Trophoblast cell (in vitro differentiated cells and primary cell): ENCODE measurements around the gene JAKMIP1.
A peak's percentile ranks its signal among the peaks of the same experiment; 100 is the strongest.

Experiments
- DNase-seq, 2 donors: peaks; one replicate each; pipeline ENCODE4 v3.0.0-alpha.2; 2016
- H2AFZ ChIP-seq: 2 replicates; pipeline ENCODE4 v1.6.1; 2013; ENCODE audit warnings: low read length, moderate library complexity, mild to moderate bottlenecking; ENCODE audit not compliant: insufficient read depth, poor library complexity
- H2AK5ac ChIP-seq: 2 replicates; pipeline ENCODE4 v1.6.1; 2013; ENCODE audit warnings: mild to moderate bottlenecking, low read length
- H2BK120ac ChIP-seq: 2 replicates; pipeline ENCODE4 v1.6.1; 2013; ENCODE audit warnings: low read length, mild to moderate bottlenecking, moderate library complexity; ENCODE audit not compliant: insufficient read depth, poor library complexity
- H2BK12ac ChIP-seq: 2 replicates; pipeline ENCODE4 v1.6.1; 2013; ENCODE audit warnings: mild to moderate bottlenecking, low read length, moderate library complexity
- H2BK5ac ChIP-seq: 2 replicates; pipeline ENCODE4 v1.6.1; 2013; ENCODE audit warnings: low read length, low read depth, moderate library complexity, mild to moderate bottlenecking; ENCODE audit not compliant: poor library complexity
- H3K14ac ChIP-seq: 2 replicates; pipeline ENCODE4 v1.6.1; 2013; ENCODE audit warnings: mild to moderate bottlenecking, low read length
- H3K18ac ChIP-seq: 2 replicates; pipeline ENCODE4 v1.6.1; 2013; ENCODE audit warnings: mild to moderate bottlenecking, low read length
- H3K23ac ChIP-seq: 2 replicates; pipeline ENCODE4 v1.6.1; 2013; ENCODE audit warnings: low read length
- H3K27ac ChIP-seq: 2 replicates; pipeline ENCODE4 v1.5.1; 2013; ENCODE audit warnings: low read depth, mild to moderate bottlenecking, inconsistent platforms, low read length, moderate library complexity
- H3K27me3 ChIP-seq: 2 replicates; pipeline ENCODE4 v1.6.1; 2013; ENCODE audit warnings: inconsistent platforms, mild to moderate bottlenecking, low read length, moderate library complexity; ENCODE audit not compliant: insufficient read depth
- H3K36me3 ChIP-seq, 2 experiments: 1 replicate in 1 of 2; 2 replicates in 1 of 2; pipeline ENCODE4 v1.6.1; 2013; ENCODE audit warnings: low read length in 2 of 2, mild to moderate bottlenecking in 2 of 2, moderate library complexity in 1 of 2; ENCODE audit not compliant: insufficient read depth in 2 of 2, control insufficient read depth in 1 of 2
- H3K4ac ChIP-seq: 2 replicates; pipeline ENCODE4 v1.6.1; 2013; ENCODE audit warnings: low read depth, mild to moderate bottlenecking, low read length, moderate library complexity
- H3K4me1 ChIP-seq, 2 experiments: 1 replicate in 1 of 2; 2 replicates in 1 of 2; pipeline ENCODE4 v1.6.1; 2013; ENCODE audit warnings: low read length in 2 of 2, mild to moderate bottlenecking in 2 of 2, moderate library complexity in 1 of 2; ENCODE audit not compliant: insufficient read depth in 2 of 2, control insufficient read depth in 1 of 2
- H3K4me2 ChIP-seq: 2 replicates; pipeline ENCODE4 v1.6.1; 2013; ENCODE audit warnings: inconsistent platforms, mild to moderate bottlenecking, low read length, moderate library complexity
- H3K4me3 ChIP-seq: 2 replicates; pipeline ENCODE4 v1.5.1; 2013; ENCODE audit warnings: mild to moderate bottlenecking, low read depth, low read length, inconsistent platforms
- H3K79me1 ChIP-seq: one replicate; pipeline ENCODE4 v1.6.1; 2013; ENCODE audit warnings: low read length
- H3K79me2 ChIP-seq: 2 replicates; pipeline ENCODE4 v1.6.1; 2013; ENCODE audit warnings: low read length, mild to moderate bottlenecking; ENCODE audit not compliant: control insufficient read depth, insufficient read depth, poor library complexity
- H3K9ac ChIP-seq: 2 replicates; pipeline ENCODE4 v1.6.1; 2013; ENCODE audit warnings: mild to moderate bottlenecking, low read length
- H3K9me3 ChIP-seq: 2 replicates; pipeline ENCODE4 v1.6.1; 2013; ENCODE audit warnings: low read depth, mild to moderate bottlenecking, control low read depth, inconsistent platforms, low read length; ENCODE audit not compliant: insufficient read depth
- H4K12ac ChIP-seq: 2 replicates; pipeline ENCODE4 v1.6.1; 2013; ENCODE audit warnings: low read depth, mild to moderate bottlenecking, low read length, moderate library complexity
- H4K8ac ChIP-seq: 2 replicates; pipeline ENCODE4 v1.6.1; 2013; ENCODE audit warnings: low read depth, mild to moderate bottlenecking, low read length, moderate library complexity
- H4K91ac ChIP-seq: one replicate; pipeline ENCODE4 v1.6.1; 2013; ENCODE audit warnings: low read depth, mild to moderate bottlenecking, low read length, moderate library complexity
- WGBS: extraction: QIAGEN DNeasy Blood & Tissue Kit; methylation state at CpG from one replicate; pipeline ENCODE4 v1.1.7; 2013; ENCODE audit warnings: missing lambda C conversion rate; ENCODE audit not compliant: insufficient read length, insufficient coverage; ENCODE audit errors: extremely low coverage; 5-methylcytosine and 5-hydroxymethylcytosine counted together

Gene JAKMIP1

DNA sequence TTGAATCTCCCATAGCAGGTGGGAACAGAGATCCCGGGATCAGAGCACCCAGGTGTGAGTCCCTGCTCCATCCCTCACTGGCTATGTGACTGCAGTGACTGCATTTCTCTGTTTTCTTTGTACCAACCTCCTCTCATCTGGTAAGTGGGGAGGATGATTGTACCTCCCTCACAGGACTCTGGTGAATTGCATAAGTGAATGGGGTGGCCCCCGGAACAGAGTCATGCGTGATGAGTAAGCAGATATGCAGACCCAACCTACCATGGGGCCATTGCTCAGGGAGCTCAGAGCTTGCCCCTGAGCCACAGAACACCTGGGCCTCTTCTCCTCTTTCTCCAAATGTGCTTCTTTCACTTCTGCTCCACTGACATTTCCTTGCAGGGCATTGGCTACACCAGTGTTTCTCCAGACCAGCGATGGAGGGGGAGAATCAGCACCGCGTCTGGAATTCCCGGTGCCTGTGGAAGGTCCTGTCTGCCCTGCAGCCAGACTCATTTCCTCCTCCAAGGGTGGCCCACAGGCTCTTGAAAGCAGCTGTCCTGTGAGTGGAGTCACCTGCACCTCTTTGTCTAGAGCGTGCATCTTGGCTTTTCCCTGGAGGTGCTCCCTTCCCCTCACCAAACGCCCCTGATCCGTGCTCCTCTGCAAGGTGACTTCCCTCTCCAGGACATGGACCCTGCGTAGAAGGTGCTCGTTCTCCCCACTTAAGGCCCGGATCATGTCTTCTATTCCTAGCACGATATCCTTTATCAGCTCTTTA lies 212.1 kb downstream of the JAKMIP1 start:
- Histone ChIP-seq H3K14ac (no peak overlapping the region), H3K9me3 (peaks cover 5% of the 10 kb centered on the region), H2BK12ac (no peak overlapping the region), H2AFZ (no peak overlapping the region), H3K79me1 (no peaks in the 10 kb centered on the region), H3K9ac (no peak overlapping the region), H4K91ac (no peak overlapping the region), H3K79me2 (no peaks in the 10 kb centered on the region), H3K18ac (no peak overlapping the region), H3K23ac (no peak overlapping the region), H3K27me3 (no peaks in the 10 kb centered on the region), H2BK120ac (no peak overlapping the region), H3K36me3 (no peaks in the 10 kb centered on the region), H3K4me3 (no peak overlapping the region), H2BK5ac (no peak overlapping the region), H4K8ac (no peak overlapping the region), H4K12ac (no peak overlapping the region), H2AK5ac (no peak overlapping the region), H3K27ac (no peak overlapping the region), H3K4ac (no peak overlapping the region), H3K4me2 (no peak overlapping the region), H3K4me1 (peaks cover 0 to 2% of the 10 kb centered on the region in 2 experiments)
- DNase-seq: no peak
- WGBS: no CpG with 5 or more reads among the region's 14 CpGs

DNA sequence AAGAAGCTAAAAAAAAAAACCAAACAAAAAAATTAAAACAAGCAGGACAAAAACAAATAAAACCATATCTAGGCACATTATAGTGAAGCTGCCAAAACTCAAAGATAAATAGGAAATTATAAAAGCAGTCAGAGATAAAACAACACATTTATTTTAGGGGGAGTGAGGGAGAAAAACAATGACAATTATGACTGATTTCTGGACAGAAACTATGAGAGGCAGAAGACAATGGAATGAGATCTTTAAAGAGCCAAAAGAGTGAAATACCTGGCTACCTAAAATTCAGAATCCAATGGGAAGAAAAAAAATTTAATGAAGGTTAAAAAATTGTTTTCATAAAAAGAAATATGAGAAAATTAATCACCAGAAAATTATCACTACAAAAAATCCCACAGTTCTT lies 215.5 kb downstream of the JAKMIP1 start:
- Histone ChIP-seq H2AFZ (no peak overlapping the region), H3K9me3 (peaks cover 4% of the 10 kb centered on the region), H3K27me3 (no peaks in the 10 kb centered on the region), H3K4me1 (peaks cover 0 to 2% of the 10 kb centered on the region in 2 experiments), H3K9ac (no peak overlapping the region), H3K4me2 (no peak overlapping the region), H4K8ac (no peak overlapping the region), H2BK120ac (no peak overlapping the region), H4K91ac (no peak overlapping the region), H2BK12ac (no peak overlapping the region), H3K14ac (no peak overlapping the region), H3K4me3 (no peak overlapping the region), H3K79me2 (no peaks in the 10 kb centered on the region), H3K79me1 (no peaks in the 10 kb centered on the region), H3K23ac (no peak overlapping the region), H3K36me3 (no peaks in the 10 kb centered on the region), H2BK5ac (no peak overlapping the region), H3K27ac (no peak overlapping the region), H3K18ac (no peak overlapping the region), H3K4ac (no peak overlapping the region), H2AK5ac (no peak overlapping the region), H4K12ac (no peak overlapping the region)
- no peak for DNase-seq

DNA sequence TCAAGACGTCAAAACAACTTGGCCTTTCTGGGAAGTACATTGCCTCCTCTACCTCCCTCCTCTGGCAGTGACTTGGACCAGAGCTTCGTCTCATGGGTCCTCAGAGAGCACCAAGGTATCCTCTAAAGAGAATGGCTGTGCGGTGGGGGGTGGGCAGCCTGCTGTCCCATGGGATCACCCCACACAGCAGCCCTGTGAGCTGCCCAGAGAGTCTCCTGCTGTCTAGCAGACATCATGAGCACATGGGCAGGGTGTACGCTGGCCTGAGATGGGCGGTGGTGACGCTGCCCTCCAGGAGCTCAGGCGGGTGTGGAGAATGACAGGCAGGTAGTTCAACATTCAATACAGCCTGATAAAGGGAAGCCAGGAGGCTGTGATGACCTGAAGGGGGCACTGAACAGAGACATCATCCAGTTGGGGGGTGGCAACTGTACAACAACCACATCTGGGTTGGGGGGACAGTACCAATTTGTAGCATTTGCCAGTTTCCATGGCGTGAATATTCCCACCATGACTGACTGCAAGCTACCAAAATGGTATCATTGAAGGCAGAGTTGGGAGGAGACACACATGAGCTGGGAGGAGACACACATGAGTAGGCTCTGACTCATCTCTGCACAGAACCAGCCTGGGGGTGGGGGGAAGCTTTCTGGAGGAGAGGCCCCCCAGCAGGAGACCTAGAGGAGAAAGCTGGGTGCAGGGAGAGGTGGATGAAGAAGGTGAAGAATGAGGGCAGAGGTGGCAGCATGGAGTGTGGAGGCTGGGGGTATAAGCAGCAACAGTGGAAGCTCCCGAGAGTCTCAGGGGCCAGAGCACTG lies 218.0 kb downstream of the JAKMIP1 start:
- H4K91ac ChIP-seq: no peak overlapping the region
- no peak overlapping the region for H2BK120ac ChIP-seq
- H2AFZ ChIP-seq: no peak overlapping the region
- H3K36me3 ChIP-seq: no peaks in the 10 kb centered on the region
- DNase-seq: no peak
- H3K27me3 ChIP-seq: no peaks in the 10 kb centered on the region
- no peak overlapping the region for H4K8ac ChIP-seq
- peaks cover 4% of the 10 kb centered on the region for H3K9me3 ChIP-seq
- no peak overlapping the region for H2AK5ac ChIP-seq
- H3K4me3 ChIP-seq: no peak overlapping the region
- WGBS: no CpG with 5 or more reads among the region's 9 CpGs
- H3K14ac ChIP-seq: no peak overlapping the region
- no peaks in the 10 kb centered on the region for H3K79me2 ChIP-seq
- no peak overlapping the region for H2BK5ac ChIP-seq
- H3K27ac ChIP-seq: no peak overlapping the region
- H4K12ac ChIP-seq: no peak overlapping the region
- H3K4me2 ChIP-seq: no peak overlapping the region
- no peak overlapping the region for H3K4ac ChIP-seq
- H2BK12ac ChIP-seq: no peak overlapping the region
- no peaks in the 10 kb centered on the region for H3K79me1 ChIP-seq
- H3K4me1 ChIP-seq: no peaks in the 10 kb centered on the region
- no peak overlapping the region for H3K18ac ChIP-seq
- peak overlapping the region; percentile 34 for H3K9ac ChIP-seq
- H3K23ac ChIP-seq: no peak overlapping the region

DNA sequence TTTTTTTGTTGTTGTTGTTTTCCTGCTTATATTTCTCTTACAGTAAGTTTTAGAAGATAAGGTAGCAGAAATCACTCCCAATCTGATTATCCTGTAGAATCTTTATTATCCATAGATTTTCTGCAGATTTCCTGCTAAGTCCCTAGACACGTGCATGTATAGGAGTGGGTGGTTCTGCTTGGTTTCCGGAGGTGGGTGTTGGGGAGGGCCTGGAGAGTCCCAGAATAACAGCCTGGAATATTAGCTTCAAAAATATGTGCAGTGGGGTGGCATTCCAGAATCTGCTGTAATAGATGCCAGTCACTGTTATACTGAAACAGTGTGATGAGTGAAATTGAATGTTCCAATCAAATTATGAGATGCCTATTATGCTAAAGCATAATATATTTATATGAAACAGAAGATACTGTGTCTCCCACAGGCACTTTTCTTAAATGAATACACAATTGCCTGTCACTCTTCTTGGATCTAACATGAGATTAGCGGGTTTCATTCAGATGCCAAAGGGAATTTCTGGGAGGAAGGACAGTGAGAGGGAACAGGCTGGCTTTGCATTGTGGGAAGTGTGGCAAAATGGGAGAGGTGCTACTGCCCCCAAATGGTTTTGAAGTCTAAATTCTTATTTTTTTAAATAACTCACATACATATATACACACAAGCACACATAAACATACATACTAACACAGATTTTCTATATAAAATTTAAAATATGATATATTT lies 219.8 kb downstream of the JAKMIP1 start:
- peaks cover 4% of the 10 kb centered on the region for H3K9me3 ChIP-seq
- no peaks in the 10 kb centered on the region for H3K36me3 ChIP-seq
- H3K27ac ChIP-seq: no peak overlapping the region
- H3K18ac ChIP-seq: no peak overlapping the region
- no peak overlapping the region for H3K14ac ChIP-seq
- no peak overlapping the region for H2BK120ac ChIP-seq
- no peaks in the 10 kb centered on the region for H3K79me1 ChIP-seq
- no peak overlapping the region for H3K23ac ChIP-seq
- no peaks in the 10 kb centered on the region for H3K27me3 ChIP-seq
- DNase-seq: no peak
- no peaks in the 10 kb centered on the region for H3K4me1 ChIP-seq
- no peak overlapping the region for H3K4me3 ChIP-seq
- no peak overlapping the region for H3K4ac ChIP-seq
- no CpG with 5 or more reads among the region's 3 CpGs for WGBS
- no peak overlapping the region for H2AK5ac ChIP-seq
- H2AFZ ChIP-seq: no peak overlapping the region
- H4K91ac ChIP-seq: no peak overlapping the region
- H4K12ac ChIP-seq: no peak overlapping the region
- no peak overlapping the region for H4K8ac ChIP-seq
- no peak overlapping the region for H3K9ac ChIP-seq
- no peaks in the 10 kb centered on the region for H3K79me2 ChIP-seq
- no peak overlapping the region for H2BK12ac ChIP-seq
- H3K4me2 ChIP-seq: no peak overlapping the region
- H2BK5ac ChIP-seq: no peak overlapping the region
